KMS-11 (cell line): ENCODE measurements around the gene AGAP1.

Experiments
- H2AFZ ChIP-seq: fragments of 200-600 bp; sonication (generic); 2 replicates; pipeline ENCODE4 v1.6.1; 2016; ENCODE audit warnings: antibody characterized with exemption, mixed run types, low read depth
- H3K27ac ChIP-seq: fragments of 200-600 bp; sonication (generic); 2 replicates; pipeline ENCODE4 v1.6.1; 2016; ENCODE audit warnings: mild to moderate bottlenecking, mixed run types
- H3K27me3 ChIP-seq: fragments of 200-600 bp; sonication (generic); 2 replicates; pipeline ENCODE4 v1.6.1; 2017; ENCODE audit warnings: mild to moderate bottlenecking, low read depth, mixed run types, moderate library complexity; ENCODE audit not compliant: insufficient read depth
- H3K36me3 ChIP-seq: fragments of 200-600 bp; sonication (generic); 2 replicates; pipeline ENCODE4 v1.6.1; 2017; ENCODE audit warnings: mild to moderate bottlenecking, mixed run types; ENCODE audit not compliant: insufficient read depth
- H3K4me1 ChIP-seq: fragments of 200-600 bp; sonication (generic); 2 replicates; pipeline ENCODE4 v1.6.1; 2016; ENCODE audit warnings: mild to moderate bottlenecking, low read depth, mixed run types; ENCODE audit not compliant: poor library complexity, severe bottlenecking
- H3K4me2 ChIP-seq: fragments of 200-600 bp; sonication (generic); 2 replicates; pipeline ENCODE4 v1.7.0; 2016; ENCODE audit warnings: mild to moderate bottlenecking, mixed run types
- H3K4me3 ChIP-seq: fragments of 200-600 bp; sonication (generic); IDR thresholded peaks from 2 replicates; pipeline ENCODE4 v1.6.1; 2017; ENCODE audit warnings: low read depth, low read length, mixed read lengths; ENCODE audit not compliant: insufficient read depth
- H3K79me2 ChIP-seq: fragments of 200-600 bp; sonication (generic); 2 replicates; pipeline ENCODE4 v1.6.1; 2016; ENCODE audit warnings: low read depth, mixed run types; ENCODE audit not compliant: insufficient read depth
- H3K9ac ChIP-seq: fragments of 200-600 bp; sonication (generic); 2 replicates; pipeline ENCODE4 v1.6.1; 2016; ENCODE audit warnings: mild to moderate bottlenecking, mixed run types
- H4K20me1 ChIP-seq: fragments of 200-600 bp; sonication (generic); 2 replicates; pipeline ENCODE4 v1.6.1; 2016; ENCODE audit warnings: mild to moderate bottlenecking, mixed run types; ENCODE audit not compliant: insufficient read depth
- CTCF ChIP-seq: fragments of 200-600 bp; sonication (generic); conservative IDR thresholded peaks from 2 replicates; pipeline ENCODE4 v1.6.1; 2017; ENCODE audit warnings: low read depth, mild to moderate bottlenecking, antibody characterized with exemption, low read length, moderate library complexity, mixed read lengths

The AGAP1 gene

GRCh38 chr2:235677937-235678336, 184.1 kb downstream of the AGAP1 start:
- no peaks in the 10 kb centered on the region for H3K4me1 ChIP-seq
- H3K9ac ChIP-seq = no peak overlapping the region
- H4K20me1 ChIP-seq = no peaks in the 10 kb centered on the region
- no peak for TF ChIP-seq CTCF
- H3K36me3 ChIP-seq = no peaks in the 10 kb centered on the region
- H3K27ac ChIP-seq = no peak overlapping the region
- no peaks in the 10 kb centered on the region for H3K27me3 ChIP-seq
- H2AFZ ChIP-seq = no peak overlapping the region
- no peak overlapping the region for H3K4me2 ChIP-seq
- no peak overlapping the region for H3K4me3 ChIP-seq
- peaks cover 82% of the 10 kb centered on the region; the same call in 1 of the 2 replicates for H3K79me2 ChIP-seq

GRCh38 chr2:235678712-235679111, 184.9 kb downstream of the AGAP1 start:
- H3K79me2 ChIP-seq = peaks cover 84% of the 10 kb centered on the region; the same call in 1 of the 2 replicates
- H3K27ac ChIP-seq = no peak overlapping the region
- no peak overlapping the region for H2AFZ ChIP-seq
- no peak overlapping the region for H3K4me2 ChIP-seq
- H4K20me1 ChIP-seq = no peaks in the 10 kb centered on the region
- no peak for TF ChIP-seq CTCF
- H3K9ac ChIP-seq = no peak overlapping the region
- H3K4me3 ChIP-seq = no peak overlapping the region
- no peaks in the 10 kb centered on the region for H3K27me3 ChIP-seq
- no peaks in the 10 kb centered on the region for H3K36me3 ChIP-seq
- no peaks in the 10 kb centered on the region for H3K4me1 ChIP-seq

GRCh38 chr2:235679471-235679870, 185.6 kb downstream of the AGAP1 start:
- Histone ChIP-seq H4K20me1 (no peaks in the 10 kb centered on the region), H3K27ac (no peak overlapping the region), H3K36me3 (no peaks in the 10 kb centered on the region), H3K4me3 (no peak overlapping the region), H3K9ac (no peak overlapping the region), H3K27me3 (no peaks in the 10 kb centered on the region), H3K4me1 (no peaks in the 10 kb centered on the region), H2AFZ (no peak overlapping the region), H3K4me2 (no peak overlapping the region), H3K79me2 (peaks cover 79% of the 10 kb centered on the region; the same call in 1 of the 2 replicates)
- TF ChIP-seq CTCF = no peak

GRCh38 chr2:235685024-235685721, 191.3 kb downstream of the AGAP1 start:
- H3K4me3 ChIP-seq = no peak overlapping the region
- H3K9ac ChIP-seq = no peak overlapping the region
- H3K27me3 ChIP-seq = no peaks in the 10 kb centered on the region
- no peak overlapping the region for H2AFZ ChIP-seq
- H3K79me2 ChIP-seq = peaks cover 36% of the 10 kb centered on the region; the same call in 1 of the 2 replicates
- H4K20me1 ChIP-seq = no peaks in the 10 kb centered on the region
- H3K4me2 ChIP-seq = no peak overlapping the region
- H3K27ac ChIP-seq = no peak overlapping the region
- no peak for TF ChIP-seq CTCF
- H3K4me1 ChIP-seq = no peaks in the 10 kb centered on the region
- no peaks in the 10 kb centered on the region for H3K36me3 ChIP-seq
